Uterus (tissue), 4 donors: ENCODE measurements around the gene PRKG1. TPM values are rescaled to one million over a fixed set of nuclear protein-coding genes. Genes with fewer than 3 reads are reported as not detected.

ENCODE experiments used
- DNase-seq, 2 donors: peaks; one replicate each; pipeline ENCODE4 v3.0.0-alpha.2; 2019 to 2020
- H3K27ac ChIP-seq, 2 donors: fragments of 200-600 bp; sonication (generic); 1 replicate in 1 of 2; 2 replicates in 1 of 2; pipeline ENCODE4 v1.5.1; 2016 to 2018
- H3K27me3 ChIP-seq, 2 donors: fragments of 200-600 bp; sonication (generic); one replicate each; pipeline ENCODE4 v1.5.1; 2018 to 2019; ENCODE audit warnings: control low read depth in 1 of 2
- H3K36me3 ChIP-seq, 2 donors: fragments of 200-600 bp; sonication (generic); one replicate each; pipeline ENCODE4 v1.5.1; 2019; ENCODE audit warnings: control low read depth in 1 of 2
- H3K4me1 ChIP-seq, 2 donors: fragments of 200-600 bp; sonication (generic); one replicate each; pipeline ENCODE4 v1.5.1; 2018 to 2019; ENCODE audit warnings: control low read depth in 1 of 2
- H3K4me3 ChIP-seq, 2 donors: fragments of 200-600 bp; sonication (generic); 1 replicate in 1 of 2; 2 replicates in 1 of 2; pipeline ENCODE4 v1.5.1; 2018 to 2019; ENCODE audit warnings: mild to moderate bottlenecking in 1 of 2
- H3K9me3 ChIP-seq, 2 donors: fragments of 200-600 bp; sonication (generic); one replicate each; pipeline ENCODE4 v1.5.1; 2019; ENCODE audit warnings: control low read depth in 1 of 2
- CTCF ChIP-seq, 4 experiments: fragments of 200-600 bp in 2 of 4; fragments of 450-650 bp in 2 of 4; sonication (generic) in 2 of 4; IDR thresholded peaks; one replicate each; pipeline ENCODE4 v1.5.1; 2016 to 2019; ENCODE audit warnings: antibody characterized with exemption in 4 of 4, mild to moderate bottlenecking in 2 of 4, moderate library complexity in 1 of 4
- POLR2A ChIP-seq, 2 donors: fragments of 450-650 bp; IDR thresholded peaks; one replicate each; pipeline ENCODE4 v1.6.1; 2016; ENCODE audit warnings: antibody characterized with exemption in 2 of 2, mild to moderate bottlenecking in 1 of 2, moderate library complexity in 1 of 2
- intact Hi-C: fragments of 100-400 bp; cut with DNase I; formaldehyde crosslinking; loops from one replicate; pipeline ENCODE4 v1.15.1; 2023; ENCODE audit warnings: low total_unique reads
- total RNA-seq, 4 donors: library from RNA; depleted of rRNA in 3 of 4; stranded (reverse); fragments of >200 nt in 3 of 4; gene quantifications; one replicate each; pipeline versions ENCODE4 v1.1.0 to v1.2.4, GENCODE V29; 2014 to 2023
- donor health status: DM: yes; HTN: yes; CAD: no.

Gene PRKG1
- total RNA-seq, 4 donors from 2014 or later = 32.4 to 136 (median 69.6) TPM

- TF ChIP-seq POLR2A (IDR thresholded peaks at IDR 0.05) (no peak), CTCF (IDR thresholded peaks at IDR 0.05) (no peak)
- DNase-seq = no peak
- Histone ChIP-seq H3K36me3 (no peaks in the 10 kb centered on the region), H3K4me1 (peaks cover 0 to 3% of the 10 kb centered on the region in 2 donors), H3K27me3 (no peaks in the 10 kb centered on the region), H3K27ac (no peak overlapping the region), H3K4me3 (no peak overlapping the region), H3K9me3 (no peaks in the 10 kb centered on the region)
- intact Hi-C loops = no loop called here
These were observed 303.8 kb downstream of the PRKG1 start for GRCh38 chr10:51377932-51378599.

- peaks cover 0 to 3% of the 10 kb centered on the region in 2 donors for H3K4me1 ChIP-seq
- TF ChIP-seq CTCF (IDR thresholded peaks at IDR 0.05) = no peak
- TF ChIP-seq POLR2A (IDR thresholded peaks at IDR 0.05) = no peak
- no peak overlapping the region for H3K27ac ChIP-seq
- H3K9me3 ChIP-seq = no peaks in the 10 kb centered on the region
- DNase-seq = no peak
- no peaks in the 10 kb centered on the region for H3K27me3 ChIP-seq
- intact Hi-C loops = no loop called here
- no peak overlapping the region for H3K4me3 ChIP-seq
- H3K36me3 ChIP-seq = no peaks in the 10 kb centered on the region
These were observed 307.9 kb downstream of the PRKG1 start for GRCh38 chr10:51382181-51382580.

GRCh38 chr10:51384971-51385370, 310.7 kb downstream of the PRKG1 start:
- Histone ChIP-seq H3K27me3 (no peaks in the 10 kb centered on the region), H3K36me3 (no peaks in the 10 kb centered on the region), H3K4me3 (no peak overlapping the region), H3K27ac (peak overlapping the region; percentile 41 to 61), H3K4me1 (no peaks in the 10 kb centered on the region), H3K9me3 (no peaks in the 10 kb centered on the region)
- no peak for DNase-seq
- TF ChIP-seq POLR2A (IDR thresholded peaks at IDR 0.05) = no peak
- TF ChIP-seq CTCF (IDR thresholded peaks at IDR 0.05) = no peak
- intact Hi-C loops = no loop called here

GRCh38 chr10:51386248-51386885, 312.1 kb downstream of the PRKG1 start:
- Histone ChIP-seq H3K36me3 (no peaks in the 10 kb centered on the region), H3K27ac (no peak overlapping the region), H3K27me3 (no peaks in the 10 kb centered on the region), H3K4me1 (no peaks in the 10 kb centered on the region), H3K4me3 (no peak overlapping the region), H3K9me3 (no peaks in the 10 kb centered on the region)
- intact Hi-C loops = no loop called here
- no peak for DNase-seq
- no peak for TF ChIP-seq POLR2A (IDR thresholded peaks at IDR 0.05)
- TF ChIP-seq CTCF (IDR thresholded peaks at IDR 0.05) = no peak
